ENCODE results near the gene DHRS13.

DNA sequence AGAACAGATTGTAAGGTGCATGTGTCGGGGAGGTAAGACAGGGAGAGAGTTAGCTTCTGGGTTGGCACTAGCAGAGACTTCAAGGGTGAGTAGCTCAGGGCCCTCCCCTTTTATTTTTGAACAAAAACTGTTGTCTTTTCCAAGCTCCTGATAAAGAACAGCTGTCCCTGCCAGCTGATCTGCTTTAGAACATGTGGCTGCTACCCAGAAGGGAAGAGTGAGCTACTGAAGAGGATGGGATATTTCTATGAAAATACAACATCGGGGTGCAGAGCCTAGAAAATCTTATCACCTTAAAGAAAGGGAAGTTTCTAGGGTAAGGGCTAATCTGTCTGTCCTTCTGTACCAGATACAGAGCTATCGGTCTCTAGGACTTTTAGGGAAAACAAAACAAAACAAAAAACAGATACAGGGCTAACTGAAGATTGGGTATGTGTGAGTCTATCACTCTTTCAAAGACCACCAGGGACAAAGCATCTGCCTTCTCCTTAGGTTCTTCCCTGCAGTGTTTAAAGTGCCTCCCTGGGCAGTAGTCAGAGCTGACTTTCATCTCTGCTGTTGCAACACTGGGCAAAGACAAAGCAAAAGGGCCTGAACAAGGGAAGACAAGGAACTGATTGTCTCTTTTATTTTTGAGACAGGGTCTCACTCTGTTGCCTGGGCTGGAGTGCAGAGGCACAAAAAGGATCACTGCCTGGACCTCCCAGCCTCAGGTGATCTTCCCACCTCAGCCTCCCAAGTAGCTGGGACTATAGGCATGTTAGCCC, 5.0 kb upstream of the DHRS13 start:
- TF ChIP-seq GATA2 (IDR thresholded peaks at IDR 0.05; ENCODE audit: low read depth, low read length) (no peak), GATA3 (IDR thresholded peaks at IDR 0.05; ENCODE audit: low read depth, low read length) (no peak)
